Adrenal gland (tissue), 5 donors: Measurements from ENCODE around the gene DUSP16.

ENCODE experiments used
- CTCF ChIP-seq, 6 experiments: fragments of 450-650 bp in 4 of 6; fragments of 200-600 bp in 2 of 6; sonication (generic) in 1 of 6; IDR thresholded peaks; 1 replicate in 5 of 6; 2 replicates in 1 of 6; pipeline versions ENCODE4 v1.5.1 to v1.8.0; 2016 to 2021; ENCODE audit warnings: antibody characterized with exemption in 6 of 6, mild to moderate bottlenecking in 2 of 6, moderate library complexity in 1 of 6
- POLR2A ChIP-seq, 2 donors: fragments of 450-650 bp; IDR thresholded peaks; one replicate each; pipeline ENCODE4 v1.6.1; 2017; ENCODE audit warnings: antibody characterized with exemption in 2 of 2, mild to moderate bottlenecking in 2 of 2, moderate library complexity in 1 of 2
- donor health status: DM: no; HTN: no; CAD: no.

GRCh38 chr12:12433203-12433731 lies 129.4 kb downstream of the DUSP16 start:
- TF ChIP-seq POLR2A (IDR thresholded peaks at IDR 0.05) (no peak), CTCF (IDR thresholded peaks at IDR 0.05) (no peak)
